IPS DF 19.7 (cell line): ENCODE results near the gene PSMB11.

Experiments
- DNase-seq: peaks from one replicate; pipeline ENCODE4 v3.0.0-alpha.2; 2013; ENCODE audit warnings: low read depth, low spot score

The PSMB11 gene

GRCh38 chr14:23058654-23059504 lies 16.9 kb downstream of the PSMB11 start:
- DNase-seq, result no peak

GRCh38 chr14:23060536-23061260 lies 18.7 kb downstream of the PSMB11 start:
- DNase-seq, result no peak

GRCh38 chr14:23062002-23062401 lies 20.0 kb downstream of the PSMB11 start:
- DNase-seq, result no peak

DNA sequence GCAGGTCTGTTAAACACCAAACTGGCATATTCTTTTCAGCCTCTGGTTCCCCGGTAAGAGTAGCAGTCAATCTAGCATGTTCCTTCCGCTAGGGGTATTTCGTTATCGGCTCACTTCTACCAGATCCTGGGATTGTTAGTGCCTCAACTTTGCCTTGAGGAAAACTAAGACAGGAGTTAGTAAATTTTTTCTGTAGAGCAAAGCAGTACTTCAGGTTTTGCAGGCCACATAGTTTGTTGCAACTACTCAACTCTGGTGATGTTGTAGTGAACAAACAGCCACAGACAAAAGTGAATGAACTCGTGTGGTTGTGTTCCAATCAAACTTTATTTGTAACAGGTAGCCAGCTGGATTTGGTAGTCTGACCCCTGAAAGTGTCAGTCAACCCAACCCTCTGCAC lies 21.6 kb downstream of the PSMB11 start:
- DNase-seq, result no peak

DNA sequence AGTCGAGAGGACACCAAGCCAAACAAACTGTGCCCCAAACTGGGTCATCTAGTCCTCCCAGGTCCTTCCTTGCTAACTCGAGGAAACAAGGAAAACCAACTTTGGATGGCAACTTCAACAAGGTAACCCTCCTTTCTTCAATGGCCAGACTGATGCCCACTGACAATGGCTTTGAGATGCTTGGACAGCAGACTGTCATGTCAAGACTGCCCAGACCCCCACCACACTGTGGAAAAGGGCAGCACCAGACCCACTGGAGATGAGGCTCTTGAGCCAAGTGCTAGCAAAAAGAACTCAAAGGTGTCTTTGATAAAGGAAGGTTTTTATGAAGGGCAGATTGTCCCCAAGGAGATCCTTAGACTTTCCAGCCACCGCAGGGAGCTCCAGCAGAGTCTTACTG lies 24.4 kb downstream of the PSMB11 start:
- no peak for DNase-seq

DNA sequence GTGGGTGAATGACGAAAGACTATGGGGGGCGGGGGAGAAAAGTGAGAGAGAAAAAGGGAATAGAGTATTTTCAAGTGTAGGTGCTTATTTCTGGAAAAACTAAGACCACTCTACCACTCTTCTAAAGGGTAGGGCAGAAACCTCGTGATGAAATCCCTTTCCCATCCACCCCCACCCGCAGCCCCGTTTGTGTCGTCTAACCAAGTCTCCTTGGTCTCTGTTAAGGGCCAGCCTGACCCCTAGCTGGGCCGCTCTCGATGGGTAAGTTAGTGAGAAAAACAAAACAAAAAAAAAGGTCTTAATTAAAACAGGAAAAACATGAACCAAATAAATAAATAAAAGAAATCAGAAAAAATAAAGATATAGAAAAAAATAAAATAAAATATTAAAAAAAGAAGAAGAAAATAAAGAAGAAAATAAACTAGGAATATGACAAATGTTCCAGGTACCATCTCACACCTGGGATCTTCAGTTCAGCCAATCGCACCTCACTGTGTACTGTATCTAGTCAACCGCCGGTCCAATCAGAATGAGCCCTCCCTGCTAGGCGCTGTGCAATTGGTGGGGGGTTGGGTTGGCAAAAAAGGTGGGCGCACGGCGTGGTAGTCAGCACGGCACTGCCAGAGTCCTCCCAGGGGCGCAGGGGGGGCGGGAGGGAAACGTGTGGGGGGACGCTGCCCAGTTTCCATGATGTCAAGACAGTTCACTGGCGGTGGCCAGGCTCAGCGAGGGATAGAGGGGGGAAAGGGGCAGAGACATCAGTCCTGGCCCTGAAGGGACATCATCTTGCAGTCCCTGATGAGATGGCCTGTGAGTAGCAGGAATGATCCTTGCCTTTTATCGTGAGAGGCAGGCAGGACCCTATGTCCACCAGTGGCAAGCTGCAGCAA lies 25.1 kb downstream of the PSMB11 start:
- DNase-seq, result no peak

DNA sequence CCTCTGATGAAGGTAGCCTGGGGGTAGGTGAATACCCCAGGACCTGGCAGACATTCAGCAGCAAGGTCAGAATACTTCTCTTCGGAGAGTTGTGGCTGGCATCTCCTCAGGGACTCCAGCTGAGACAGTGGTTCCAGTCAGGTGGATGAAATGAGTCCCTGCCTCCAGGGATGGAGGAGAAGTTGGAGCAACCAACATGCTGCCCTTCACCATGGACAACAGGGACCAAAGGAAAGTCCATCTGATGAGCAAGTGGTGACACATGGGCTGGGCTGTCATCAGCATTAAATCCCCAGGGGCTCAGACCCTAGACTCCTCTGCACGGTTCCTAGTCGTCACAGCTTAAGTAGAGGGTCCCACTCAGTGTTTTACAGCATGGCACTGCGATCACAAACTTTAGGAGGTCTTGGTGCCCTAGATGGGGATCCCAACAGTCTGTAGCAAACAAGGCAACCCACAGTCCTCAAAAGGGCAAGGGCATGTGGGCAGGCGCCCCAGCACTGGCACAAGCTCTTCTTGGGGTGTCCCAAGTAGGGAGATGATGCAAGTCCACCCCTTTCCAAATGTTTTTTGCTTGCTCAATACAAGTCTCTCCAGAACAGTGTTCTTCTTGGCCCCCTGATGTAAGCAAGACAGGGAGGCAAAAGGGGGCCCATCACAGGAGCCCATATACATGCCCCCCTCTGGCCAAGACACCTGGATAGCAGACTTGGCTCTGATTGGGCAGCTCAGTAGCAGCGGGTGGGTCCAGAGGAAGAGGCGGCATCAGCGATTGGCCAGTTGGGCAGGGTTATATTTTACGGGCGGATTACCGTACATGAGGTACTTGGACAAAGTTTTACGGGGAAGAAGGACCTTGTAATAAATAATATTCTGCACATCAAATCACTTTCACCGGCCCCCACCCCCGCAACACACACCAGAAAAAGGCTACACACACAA lies 26.1 kb downstream of the PSMB11 start:
- DNase-seq, result no peak

GRCh38 chr14:23068789-23069412 lies 26.9 kb downstream of the PSMB11 start:
- DNase-seq, result peak; percentile 79

GRCh38 chr14:23069413-23069806 lies 27.4 kb downstream of the PSMB11 start:
- DNase-seq, result no peak

DNA sequence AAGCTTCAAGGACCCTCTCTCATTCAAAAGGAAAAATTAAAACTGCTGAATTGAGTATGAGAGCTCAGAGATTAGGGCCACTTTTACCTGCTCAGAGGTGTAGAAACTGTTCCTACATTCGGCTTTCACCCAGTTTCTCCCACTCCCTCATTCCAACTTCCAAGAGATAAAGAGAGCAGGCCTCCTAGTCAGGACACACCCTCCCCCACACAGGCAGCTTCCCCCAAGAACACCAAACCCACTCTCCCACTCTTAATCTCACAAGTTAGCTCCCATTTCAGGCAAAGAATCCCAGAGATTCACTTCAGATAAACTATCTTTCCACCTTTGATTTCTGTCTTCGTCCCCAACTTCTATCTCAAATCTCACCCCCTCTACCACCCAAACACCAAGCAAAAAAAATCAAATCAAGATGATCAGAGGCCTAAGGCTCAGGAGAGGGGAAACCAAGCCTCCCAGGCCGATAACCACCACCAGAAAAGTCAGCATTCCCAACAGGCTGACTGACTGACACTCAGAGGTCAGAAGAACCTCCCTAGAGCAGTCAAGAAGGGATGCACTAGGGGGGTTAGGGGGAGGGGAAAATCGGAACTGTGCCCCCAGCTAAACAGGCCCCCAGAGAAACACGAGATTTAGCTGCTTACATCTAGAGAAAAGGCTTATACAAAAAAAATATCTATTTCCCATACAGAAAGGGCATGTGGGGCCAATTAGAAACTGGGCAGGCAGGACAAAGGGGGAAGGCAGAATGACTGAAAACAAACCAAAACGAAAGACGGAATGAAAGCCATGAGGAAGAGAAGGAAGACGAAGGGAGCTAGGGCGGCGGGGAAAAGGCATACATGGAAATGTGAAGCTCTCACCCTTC lies 28.5 kb downstream of the PSMB11 start:
- DNase-seq, result no peak

- DNase-seq, result peak; percentile 90
Observed at GRCh38 chr14:23071244-23071920, 29.4 kb downstream of the PSMB11 start.

DNA sequence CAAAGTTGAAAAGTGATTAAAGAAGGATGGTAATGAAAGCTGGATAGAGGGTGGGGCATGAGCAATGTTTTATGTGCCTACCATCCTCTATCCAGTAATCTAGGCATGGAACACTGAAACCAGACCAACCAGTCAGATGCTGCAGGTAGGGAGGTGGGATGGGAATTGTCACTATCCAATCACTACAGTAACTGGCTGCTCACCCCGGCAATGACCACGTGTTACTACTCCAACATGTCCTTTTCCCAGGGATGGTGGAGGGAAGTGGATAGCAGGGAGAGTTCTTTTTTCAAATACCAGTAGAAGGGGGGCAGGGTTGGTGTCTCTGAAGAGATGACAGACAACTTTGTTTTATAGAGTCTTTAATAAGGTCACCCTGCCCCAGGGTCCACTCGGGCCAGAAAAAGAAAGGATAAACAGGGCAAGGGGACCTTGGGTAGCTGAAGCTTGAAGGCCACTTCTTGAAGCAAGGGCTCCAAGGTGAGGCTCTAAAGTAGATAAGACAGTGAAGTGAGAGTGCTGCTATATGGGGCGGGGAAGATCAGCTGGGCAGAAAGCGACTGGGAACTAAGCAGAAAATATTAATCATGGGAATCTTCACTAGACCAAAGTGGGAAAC lies 30.0 kb downstream of the PSMB11 start:
- DNase-seq, result no peak

DNA sequence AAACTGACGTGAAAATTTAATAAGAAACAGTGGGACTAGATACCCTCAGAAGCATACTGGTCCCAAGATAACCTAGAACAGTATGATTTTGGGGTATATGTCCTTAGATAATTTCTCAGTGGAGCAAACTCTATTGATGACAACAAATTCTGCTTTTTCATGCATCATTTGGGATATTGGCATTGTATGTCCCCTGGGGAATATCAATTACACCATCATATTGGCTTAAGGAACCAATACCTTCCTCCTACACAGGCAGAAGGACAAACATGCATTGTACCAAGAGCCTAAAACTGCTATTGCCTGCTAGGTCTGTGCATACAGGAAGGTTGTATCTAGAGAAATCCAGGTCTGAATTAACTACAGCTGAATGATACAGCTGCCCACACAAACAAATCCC lies 32.9 kb downstream of the PSMB11 start:
- DNase-seq, result no peak

GRCh38 chr14:23076785-23077408 lies 34.9 kb downstream of the PSMB11 start:
- DNase-seq, result no peak

DNA sequence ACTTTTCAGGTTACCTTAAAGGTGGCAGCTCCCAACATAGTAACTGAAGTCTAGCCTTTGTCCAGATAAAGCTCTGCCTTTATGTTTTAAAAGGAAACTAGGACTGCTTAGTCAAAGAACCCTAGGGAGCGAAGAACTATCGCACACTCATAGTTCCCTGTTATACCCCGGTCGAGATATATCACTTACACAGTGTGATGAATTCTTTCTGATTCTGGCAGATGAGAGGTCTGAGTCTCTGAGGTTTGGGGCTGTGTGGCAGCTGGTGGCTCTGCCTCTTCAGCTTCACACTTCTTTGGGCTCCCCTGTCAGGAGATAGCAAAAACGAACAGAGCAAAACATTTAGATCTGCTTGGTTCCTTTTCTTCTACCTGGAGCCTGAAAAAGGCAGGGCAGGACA lies 36.0 kb downstream of the PSMB11 start:
- no peak for DNase-seq

DNA sequence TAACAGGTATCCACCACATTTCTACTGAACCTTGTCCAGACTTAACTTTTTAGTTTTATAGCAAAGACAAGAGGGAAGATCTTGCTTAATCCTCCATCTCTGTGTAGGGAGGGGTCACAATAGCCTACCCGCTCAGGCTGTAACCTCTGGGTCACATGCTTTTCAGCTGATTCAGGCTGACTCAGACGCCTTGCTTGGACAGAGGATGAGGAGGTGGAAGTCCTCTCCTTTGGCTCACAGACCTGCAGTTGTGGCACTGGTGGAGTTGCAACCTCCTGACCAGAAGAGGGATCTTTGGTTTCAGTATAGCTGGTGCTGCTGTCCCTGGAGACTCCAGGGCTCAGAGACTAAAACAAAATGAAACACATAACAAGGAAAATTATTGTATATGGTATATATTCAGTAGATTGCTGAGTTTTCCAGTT lies 36.7 kb downstream of the PSMB11 start:
- no peak for DNase-seq

- no peak for DNase-seq
Observed at GRCh38 chr14:23079716-23080115, 37.7 kb downstream of the PSMB11 start.

GRCh38 chr14:23080474-23080873 lies 38.5 kb downstream of the PSMB11 start:
- no peak for DNase-seq
